Astrocyte of the spinal cord (primary cell): ENCODE results near the gene ATP2B1.

Experiments used
- DNase-seq: peaks from one replicate; pipeline ENCODE4 v3.0.0; 2011; ENCODE audit warnings: low read depth, low spot score
- H3K4me3 ChIP-seq: 2 replicates; pipeline ENCODE4 v1.5.1; 2011; ENCODE audit warnings: low read depth, mild to moderate bottlenecking, low read length, moderate library complexity
- in situ Hi-C: cut with HindIII; loops from 2 replicates; pipeline ENCODE4 v1.10.0; 2017; ENCODE audit warnings: low sequenced_read_pairs
- TF ChIP-seq, protein P1 (sequence below): IDR thresholded peaks from 2 replicates; pipeline ENCODE4 v1.5.1; 2012; ENCODE audit warnings: low read depth, mild to moderate bottlenecking, low read length, inconsistent platforms

The ATP2B1 gene

DNA sequence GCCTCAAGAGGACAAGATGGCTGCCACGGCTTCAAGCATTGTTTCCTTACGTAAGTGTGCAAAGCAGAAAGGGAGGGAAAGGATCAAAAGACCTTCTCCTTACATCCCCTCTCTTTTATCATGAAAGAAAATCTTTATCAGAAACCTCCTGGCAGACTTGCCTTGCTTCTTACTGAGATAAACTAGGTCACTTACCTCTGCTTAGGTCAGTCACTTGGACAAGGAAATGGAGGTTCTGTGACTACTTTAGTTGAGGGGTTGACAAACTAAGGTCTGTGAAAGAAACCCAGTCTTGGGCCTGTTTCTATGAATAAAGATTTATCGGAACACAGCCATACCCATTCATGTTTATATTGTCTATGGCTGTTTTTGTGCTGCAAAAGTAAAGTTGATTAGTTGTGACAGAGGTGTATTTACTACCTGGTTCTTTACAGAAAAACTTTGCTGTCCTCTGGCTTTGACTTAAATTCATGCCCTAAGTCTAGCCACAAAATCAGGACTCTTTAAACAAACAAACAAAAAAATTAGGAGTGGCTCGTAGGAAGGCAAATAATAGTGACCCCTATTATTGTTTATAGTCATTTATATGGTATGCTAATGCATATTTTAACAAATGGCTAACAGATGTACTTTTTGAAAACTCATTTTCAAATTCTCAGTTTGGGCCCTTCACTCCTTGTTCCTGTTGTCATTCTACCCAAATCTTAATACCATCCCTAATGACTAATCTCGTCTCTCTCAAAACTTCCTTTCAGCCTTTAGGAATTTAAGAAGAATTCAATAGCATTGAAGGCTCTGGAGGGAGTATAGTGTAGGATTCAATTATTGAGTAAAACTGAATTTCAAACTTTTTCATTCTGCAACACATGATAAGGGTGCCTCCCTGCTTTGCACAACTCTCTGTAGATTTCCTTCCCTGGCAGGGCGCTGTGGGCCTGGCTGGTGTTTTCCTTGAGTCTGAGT, 42.0 kb upstream of the ATP2B1 start:
- in situ Hi-C loops: no loop called here
- TF ChIP-seq, protein P1, sequence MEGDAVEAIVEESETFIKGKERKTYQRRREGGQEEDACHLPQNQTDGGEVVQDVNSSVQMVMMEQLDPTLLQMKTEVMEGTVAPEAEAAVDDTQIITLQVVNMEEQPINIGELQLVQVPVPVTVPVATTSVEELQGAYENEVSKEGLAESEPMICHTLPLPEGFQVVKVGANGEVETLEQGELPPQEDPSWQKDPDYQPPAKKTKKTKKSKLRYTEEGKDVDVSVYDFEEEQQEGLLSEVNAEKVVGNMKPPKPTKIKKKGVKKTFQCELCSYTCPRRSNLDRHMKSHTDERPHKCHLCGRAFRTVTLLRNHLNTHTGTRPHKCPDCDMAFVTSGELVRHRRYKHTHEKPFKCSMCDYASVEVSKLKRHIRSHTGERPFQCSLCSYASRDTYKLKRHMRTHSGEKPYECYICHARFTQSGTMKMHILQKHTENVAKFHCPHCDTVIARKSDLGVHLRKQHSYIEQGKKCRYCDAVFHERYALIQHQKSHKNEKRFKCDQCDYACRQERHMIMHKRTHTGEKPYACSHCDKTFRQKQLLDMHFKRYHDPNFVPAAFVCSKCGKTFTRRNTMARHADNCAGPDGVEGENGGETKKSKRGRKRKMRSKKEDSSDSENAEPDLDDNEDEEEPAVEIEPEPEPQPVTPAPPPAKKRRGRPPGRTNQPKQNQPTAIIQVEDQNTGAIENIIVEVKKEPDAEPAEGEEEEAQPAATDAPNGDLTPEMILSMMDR: no peak
- no peak for DNase-seq
- no peak overlapping the region for H3K4me3 ChIP-seq

DNA sequence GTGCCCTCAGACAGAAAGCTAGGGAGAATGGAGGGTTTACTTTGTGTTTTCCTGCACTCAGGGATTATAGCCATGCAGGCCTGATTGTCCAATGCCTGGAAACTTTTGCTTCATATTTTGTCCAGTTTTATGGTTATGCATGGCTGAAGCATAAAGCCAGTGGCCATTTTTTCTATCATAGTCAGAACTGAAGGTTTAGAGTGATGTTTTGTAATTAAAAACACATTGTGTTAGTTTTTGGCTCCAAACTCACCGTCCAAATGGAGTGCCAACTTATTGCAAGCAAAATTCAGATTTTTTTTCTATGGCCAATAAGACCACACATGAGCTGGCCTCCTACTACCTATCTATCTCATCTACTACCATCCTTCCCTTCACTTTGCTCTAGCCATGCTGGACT, 40.2 kb upstream of the ATP2B1 start:
- no peak overlapping the region for H3K4me3 ChIP-seq
- TF ChIP-seq, protein P1: no peak
- no peak for DNase-seq
- in situ Hi-C loops: no loop called here

DNA sequence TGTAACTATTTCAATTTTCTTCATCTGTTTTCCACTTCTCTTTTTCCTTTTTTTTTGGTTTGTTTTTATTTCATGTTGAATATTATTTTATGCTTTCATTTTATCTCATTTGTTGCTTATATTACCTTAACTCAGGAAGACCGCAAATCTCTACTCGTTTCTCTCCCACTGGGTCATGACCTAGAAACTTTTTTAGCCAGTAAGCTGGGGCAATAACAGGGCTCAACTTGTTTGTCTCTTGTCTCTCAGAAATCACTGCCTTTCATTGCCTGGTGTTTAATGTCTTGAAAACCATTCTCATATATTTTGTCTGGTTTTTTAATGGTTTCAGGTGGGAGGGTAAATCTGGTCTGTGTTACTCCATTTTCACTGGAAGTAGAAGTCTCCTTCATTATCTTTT, 36.6 kb upstream of the ATP2B1 start:
- no peak for DNase-seq
- in situ Hi-C loops: no loop called here
- TF ChIP-seq, protein P1: no peak
- no peak overlapping the region for H3K4me3 ChIP-seq

DNA sequence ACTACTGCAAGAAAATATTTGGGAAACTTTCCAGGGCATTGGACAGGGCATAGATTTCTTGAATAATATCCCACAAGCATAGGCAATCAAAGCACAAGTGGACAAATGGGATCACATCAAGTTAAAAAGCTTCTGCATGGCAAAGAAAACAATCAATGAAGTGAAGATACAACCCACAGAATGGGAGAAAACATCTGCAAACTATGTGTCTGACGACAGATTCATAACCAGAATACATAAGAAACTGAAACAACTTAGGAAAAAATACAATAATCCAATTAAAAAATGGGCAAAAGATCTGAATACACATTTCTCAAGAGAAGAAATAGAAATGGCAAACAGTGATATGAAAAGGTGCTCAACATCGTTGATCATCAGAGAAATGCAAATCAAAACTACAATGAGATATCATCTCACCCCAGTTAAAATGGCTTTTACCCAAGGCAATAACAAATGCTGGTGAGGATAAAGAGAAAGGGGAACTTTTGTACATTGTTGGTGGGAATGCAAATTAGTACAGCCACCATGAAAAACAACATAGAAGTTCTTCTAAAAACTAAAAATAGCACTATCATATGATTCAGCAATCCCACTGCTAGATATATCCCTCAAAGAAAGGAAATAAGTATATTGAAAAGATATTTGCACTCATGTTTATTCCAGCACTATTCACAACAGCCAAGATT, 33.8 kb upstream of the ATP2B1 start:
- TF ChIP-seq, protein P1: no peak
- in situ Hi-C loops: no loop called here
- DNase-seq: no peak
- H3K4me3 ChIP-seq: no peak overlapping the region

DNA sequence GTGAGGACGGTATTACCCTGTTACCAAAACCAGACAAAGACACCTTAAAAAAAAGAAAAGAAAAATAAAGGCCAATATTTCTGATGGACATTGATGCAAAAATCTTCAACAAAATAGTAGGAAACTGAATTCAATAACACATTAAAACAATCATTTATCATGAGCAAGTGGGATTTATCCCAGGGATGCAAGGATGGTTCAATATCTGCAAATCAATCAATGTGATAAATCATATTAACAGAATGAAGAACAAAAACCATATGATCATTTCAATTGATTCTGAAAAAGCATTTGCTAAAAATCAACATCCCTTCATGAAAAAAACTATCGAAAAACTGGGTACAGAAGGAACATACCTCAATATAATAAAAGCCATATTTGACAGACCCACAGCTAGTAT, 32.3 kb upstream of the ATP2B1 start:
- TF ChIP-seq, protein P1: no peak
- no peak for DNase-seq
- no peak overlapping the region for H3K4me3 ChIP-seq
- in situ Hi-C loops: no loop called here

DNA sequence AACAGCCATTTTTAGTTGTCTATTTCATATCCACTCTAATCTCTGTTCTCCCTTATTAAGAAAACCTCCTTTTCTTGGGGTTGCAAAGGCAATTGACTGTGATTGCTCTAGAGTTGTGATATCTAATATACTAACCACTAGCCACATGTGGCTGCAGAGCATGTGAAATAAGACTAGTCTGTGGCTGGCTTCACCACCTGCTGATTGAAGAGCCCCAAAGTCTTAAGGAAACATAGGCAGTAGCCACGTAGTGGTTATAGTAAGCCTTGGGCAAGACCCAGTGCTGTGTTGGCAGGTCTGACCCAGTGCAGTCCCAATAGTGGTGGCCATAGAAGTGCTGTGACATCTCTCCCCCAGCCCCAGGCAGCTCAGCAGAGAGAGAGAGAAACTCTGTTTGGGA, 28.4 kb upstream of the ATP2B1 start:
- TF ChIP-seq, protein P1: no peak
- H3K4me3 ChIP-seq: no peak overlapping the region
- no peak for DNase-seq
- in situ Hi-C loops: no loop called here
